ENCODE measurements around the gene CNOT3.

DNA sequence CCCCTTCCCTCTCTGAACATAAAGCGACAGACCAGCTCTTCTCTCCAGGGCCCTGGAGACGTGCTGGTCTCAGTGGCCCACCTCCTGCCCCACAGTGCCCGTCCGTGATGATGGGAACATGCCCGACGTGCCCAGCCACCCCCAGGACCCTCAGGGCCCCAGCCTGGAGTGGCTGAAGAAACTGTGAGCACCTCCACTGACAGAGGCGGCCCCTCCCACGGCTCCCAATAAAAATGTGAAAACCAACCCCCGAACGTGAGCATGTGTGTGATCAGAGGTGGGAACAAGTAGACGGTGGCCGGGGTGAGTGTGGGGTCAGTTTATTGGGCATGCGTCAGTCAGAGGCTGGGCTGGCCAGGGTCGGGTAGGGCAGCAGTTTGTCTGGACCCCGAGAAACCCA, 30.8 kb upstream of the CNOT3 start:
- TF ChIP-seq POLR2AphosphoS5 (IDR thresholded peaks at IDR 0.05; ENCODE audit: low read depth, low read length) (no peak), TAF1 (IDR thresholded peaks at IDR 0.05; ENCODE audit: borderline replicate concordance, low read depth, low read length) (no peak), POLR2A (IDR thresholded peaks at IDR 0.05; ENCODE audit: low read depth, low read length) (no peak)
